ENCODE measurements around the gene OR1L6. TPM values are rescaled to one million over a fixed set of nuclear protein-coding genes. Genes with fewer than 3 reads are reported as not detected.

The OR1L6 gene
- total RNA-seq, 1 donor from 2014 or later, result not detected

Other genes with a start within 250 kb of the OR1L6 start
- not detected in 2 replicates for gene OR1J2, start 231.5 kb upstream of the OR1L6 start, total RNA-seq
- gene OR1J4, start 223.2 kb upstream of the OR1L6 start, total RNA-seq, result not detected in 2 replicates
- gene OR1N1, start 215.0 kb upstream of the OR1L6 start, total RNA-seq, result not detected in 2 replicates
- not detected in 2 replicates for gene OR1N2, start 189.2 kb upstream of the OR1L6 start, total RNA-seq
- gene OR1L8, start 158.9 kb upstream of the OR1L6 start, total RNA-seq, result not detected in 2 replicates
- not detected in 2 replicates for gene OR1Q1, start 127.6 kb upstream of the OR1L6 start, total RNA-seq
- gene OR1B1, start 84.7 kb upstream of the OR1L6 start, total RNA-seq, result not detected in 2 replicates
- not detected in 2 replicates for gene OR1L1, start 80.6 kb upstream of the OR1L6 start, total RNA-seq
- gene OR1L3, start 67.2 kb upstream of the OR1L6 start, total RNA-seq, result not detected in 2 replicates
- gene OR1L4, start 18.3 kb upstream of the OR1L6 start, total RNA-seq, result not detected in 2 replicates
- gene OR5C1, start 46.6 kb downstream of the OR1L6 start, total RNA-seq, result not detected in 2 replicates
- gene OR1K1, start 57.8 kb downstream of the OR1L6 start, total RNA-seq, result not detected in 2 replicates
- gene PDCL, start 86.3 kb downstream of the OR1L6 start, total RNA-seq, result 23.7 and 23.8 TPM in 2 replicates
- gene RC3H2, start 163.1 kb downstream of the OR1L6 start, total RNA-seq, result 52.6 and 54.5 TPM in 2 replicates
- 14.5 and 14.9 TPM in 2 replicates for gene ZBTB6, start 171.0 kb downstream of the OR1L6 start, total RNA-seq
- gene ZBTB26, start 189.2 kb downstream of the OR1L6 start, total RNA-seq, result 7.9 and 8.0 TPM in 2 replicates
- gene RABGAP1, start 198.7 kb downstream of the OR1L6 start, total RNA-seq, result 33.9 and 38.1 TPM in 2 replicates